H1 (cell line): ENCODE results near the gene MC5R. TPM values are rescaled to one million over a fixed set of nuclear protein-coding genes. Genes with fewer than 3 reads are reported as not detected.

Source experiments
- CTCF ChIA-PET: fragments of 300-600 bp; sonication (Branson Sonifier 250); formaldehyde crosslinking; loops from one replicate; lab custom pipeline; 2021; ENCODE audit not compliant: partially characterized antibody; lab: Charles Lee
- POLR2A ChIA-PET: fragments of 300-600 bp; sonication (Branson Sonifier 250); formaldehyde crosslinking; loops from one replicate; lab custom pipeline; 2021; ENCODE audit warnings: inconsistent platforms; ENCODE audit not compliant: partially characterized antibody; lab: Charles Lee
- DNase-seq, 2 experiments: peaks; one replicate each; pipeline versions ENCODE4 v3.0.0 to v3.0.0-alpha.2; 2010 to 2022; ENCODE audit warnings: low spot score in 2 of 2, low read depth in 1 of 2, mixed read lengths in 1 of 2
- FAIRE-seq: peaks from 2 replicates; lab custom pipeline; 2011; peaks lifted over from hg19 to GRCh38; lab: Jason Lieb, UNC
- H2AFZ ChIP-seq: 2 replicates; pipeline ENCODE4 v1.8.1; 2012; ENCODE audit warnings: low read length, inconsistent platforms
- H2AK5ac ChIP-seq: 2 replicates; pipeline ENCODE4 v1.6.1; 2013; ENCODE audit warnings: low read depth, low read length
- H2BK120ac ChIP-seq: replicated peaks from 2 replicates; pipeline ENCODE3; 2013; ENCODE audit warnings: low read depth, low read length, inconsistent platforms
- H2BK12ac ChIP-seq: 2 replicates; pipeline ENCODE4 v1.6.1; 2013; ENCODE audit warnings: low read depth, low read length
- H2BK15ac ChIP-seq: 2 replicates; pipeline ENCODE4 v1.6.1; 2013; ENCODE audit warnings: low read length
- H2BK20ac ChIP-seq: 2 replicates; pipeline ENCODE4 v1.6.1; 2013; ENCODE audit warnings: low read length
- H2BK5ac ChIP-seq: 2 replicates; pipeline ENCODE4 v1.6.1; 2013; ENCODE audit warnings: low read depth, low read length
- H3K14ac ChIP-seq: 2 replicates; pipeline ENCODE4 v1.6.1; 2013; ENCODE audit warnings: inconsistent platforms; ENCODE audit not compliant: insufficient read length
- H3K18ac ChIP-seq: 2 replicates; pipeline ENCODE4 v1.6.1; 2013; ENCODE audit warnings: low read length; ENCODE audit errors: extremely low read depth
- H3K23ac ChIP-seq: 2 replicates; pipeline ENCODE4 v1.6.1; 2013; ENCODE audit warnings: inconsistent platforms; ENCODE audit not compliant: insufficient read length
- H3K23me2 ChIP-seq: 2 replicates; pipeline ENCODE4 v1.6.1; 2013; ENCODE audit warnings: low read depth, low read length
- H3K27ac ChIP-seq: 2 replicates; pipeline ENCODE4 v1.6.1; 2011; ENCODE audit warnings: low read depth, low read length, inconsistent platforms
- H3K27me3 ChIP-seq, 4 experiments: replicated peaks in 1 of 4; 1 replicate in 1 of 4; 2 replicates in 3 of 4; pipeline versions ENCODE4 v1.6.1 to v1.8.1; 2011 to 2013; ENCODE audit warnings: low read length in 3 of 4, mild to moderate bottlenecking in 3 of 4, inconsistent platforms in 2 of 4, mixed read lengths in 2 of 4, moderate library complexity in 1 of 4; ENCODE audit not compliant: control insufficient read depth in 3 of 4, insufficient read depth in 3 of 4; ENCODE audit errors: extremely low read depth in 1 of 4
- H3K36me3 ChIP-seq, 4 experiments: 2 replicates each; pipeline versions ENCODE4 v1.6.1 to v1.8.1; 2011 to 2013; ENCODE audit warnings: mild to moderate bottlenecking in 4 of 4, low read length in 3 of 4, moderate library complexity in 2 of 4, control low read depth in 1 of 4, inconsistent platforms in 1 of 4; ENCODE audit not compliant: insufficient read depth in 4 of 4, control insufficient read depth in 2 of 4
- H3K4ac ChIP-seq: replicated peaks from 2 replicates; pipeline ENCODE3; 2013; ENCODE audit warnings: low read length, low read depth, mixed read lengths, inconsistent platforms; ENCODE audit not compliant: insufficient read length
- H3K4me1 ChIP-seq, 4 experiments: replicated peaks in 1 of 4; 1 replicate in 1 of 4; 2 replicates in 3 of 4; pipeline versions ENCODE4 v1.6.1 to v1.8.1; 2011 to 2013; ENCODE audit warnings: low read length in 3 of 4, inconsistent platforms in 2 of 4, mixed read lengths in 1 of 4; ENCODE audit not compliant: insufficient read depth in 4 of 4, control insufficient read depth in 3 of 4
- H3K4me2 ChIP-seq, 2 experiments: 2 replicates each; pipeline versions ENCODE4 v1.6.1 to v1.8.1; 2011 to 2013; ENCODE audit warnings: low read depth in 2 of 2, low read length in 2 of 2, control low read depth in 1 of 2, inconsistent platforms in 1 of 2, mild to moderate bottlenecking in 1 of 2; ENCODE audit not compliant: insufficient read depth in 1 of 2
- H3K4me3 ChIP-seq, 4 experiments: fragments of 200-600, 300-600 bp in 1 of 4; sonication (generic), shearing (Covaris generic), sonication (Bioruptor Twin) in 1 of 4; 2 replicates each; pipeline versions ENCODE4 v1.5.1 to v1.8.1; 2011 to 2016; ENCODE audit warnings: low read length in 4 of 4, low read depth in 3 of 4, control low read depth in 2 of 4, inconsistent platforms in 2 of 4, mild to moderate bottlenecking in 2 of 4, mixed read lengths in 1 of 4, moderate library complexity in 1 of 4; ENCODE audit not compliant: insufficient read depth in 2 of 4; ENCODE audit errors: extremely low read depth in 1 of 4
- H3K56ac ChIP-seq: replicated peaks from 2 replicates; pipeline ENCODE3; 2013; ENCODE audit warnings: low read depth, mild to moderate bottlenecking, mixed read lengths, low read length, inconsistent platforms; ENCODE audit not compliant: insufficient read length
- H3K79me1 ChIP-seq: 2 replicates; pipeline ENCODE4 v1.6.1; 2013; ENCODE audit warnings: low read depth, low read length, control low read depth
- H3K79me2 ChIP-seq, 2 experiments: 2 replicates each; pipeline versions ENCODE4 v1.6.1 to v1.8.1; 2012 to 2013; ENCODE audit warnings: low read length in 2 of 2, mild to moderate bottlenecking in 2 of 2, inconsistent platforms in 1 of 2; ENCODE audit not compliant: insufficient read depth in 2 of 2, control insufficient read depth in 1 of 2
- H3K9ac ChIP-seq, 4 experiments: replicated peaks in 1 of 4; 1 replicate in 1 of 4; 2 replicates in 3 of 4; pipeline versions ENCODE4 v1.6.1 to v1.8.1; 2011 to 2013; ENCODE audit warnings: low read depth in 3 of 4, low read length in 3 of 4, control low read depth in 2 of 4, mild to moderate bottlenecking in 2 of 4, moderate library complexity in 2 of 4, inconsistent platforms in 1 of 4; ENCODE audit errors: extremely low read depth in 1 of 4
- H3K9me3 ChIP-seq, 2 experiments: 2 replicates each; pipeline versions ENCODE4 v1.6.1 to v1.8.1; 2012 to 2013; ENCODE audit warnings: mild to moderate bottlenecking in 2 of 2, moderate library complexity in 2 of 2, control low read depth in 1 of 2, inconsistent platforms in 1 of 2, low read depth in 1 of 2, low read length in 1 of 2, mixed read lengths in 1 of 2; ENCODE audit not compliant: insufficient read depth in 2 of 2
- H4K20me1 ChIP-seq, 2 experiments: replicated peaks in 1 of 2; 2 replicates each; pipeline versions ENCODE3 to v1.8.1; 2011 to 2013; ENCODE audit warnings: inconsistent platforms in 2 of 2, low read length in 2 of 2, mild to moderate bottlenecking in 1 of 2; ENCODE audit not compliant: insufficient read depth in 2 of 2, control insufficient read depth in 1 of 2
- H4K5ac ChIP-seq: 2 replicates; pipeline ENCODE4 v1.6.1; 2013; ENCODE audit warnings: low read length, low read depth, mixed read lengths, inconsistent platforms; ENCODE audit not compliant: insufficient read length
- H4K8ac ChIP-seq: 2 replicates; pipeline ENCODE4 v1.8.0; 2013; ENCODE audit warnings: mild to moderate bottlenecking, moderate library complexity, low read length, inconsistent platforms; ENCODE audit not compliant: insufficient read depth; ENCODE audit errors: extremely low read depth
- H4K91ac ChIP-seq: replicated peaks from 2 replicates; pipeline ENCODE3; 2013; ENCODE audit warnings: low read length, mixed read lengths, inconsistent platforms; ENCODE audit not compliant: insufficient read length
- BCL11A ChIP-seq, 2 experiments: IDR thresholded peaks; one replicate each; pipeline ENCODE4 v1.6.1; 2011; ENCODE audit warnings: low read depth in 2 of 2, low read length in 2 of 2, mild to moderate bottlenecking in 2 of 2
- BRCA1 ChIP-seq: IDR thresholded peaks from 2 replicates; pipeline ENCODE4 v1.6.1; 2012; ENCODE audit warnings: low read depth, low read length, improper control_type of control experiment
- CTBP2 ChIP-seq: IDR thresholded peaks from 2 replicates; pipeline ENCODE4 v1.7.0; 2011; ENCODE audit warnings: borderline replicate concordance, mild to moderate bottlenecking, moderate library complexity, mixed read lengths, low read length; ENCODE audit not compliant: insufficient read depth, insufficient read length
- EP300 ChIP-seq, 2 experiments: IDR thresholded peaks; 1 replicate in 1 of 2; 2 replicates in 1 of 2; pipeline ENCODE4 v1.6.1; 2011 to 2012; ENCODE audit warnings: low read depth in 2 of 2, low read length in 2 of 2, mild to moderate bottlenecking in 2 of 2, borderline replicate concordance in 1 of 2, inconsistent platforms in 1 of 2, moderate library complexity in 1 of 2
- SRF ChIP-seq: IDR thresholded peaks from 2 replicates; pipeline ENCODE4 v1.6.1; 2011; ENCODE audit warnings: mild to moderate bottlenecking, low read depth, low read length, moderate library complexity
- SUZ12 ChIP-seq: fragments of 200-600 bp; sonication (generic); IDR thresholded peaks from 2 replicates; pipeline ENCODE4 v1.6.1; 2012; ENCODE audit warnings: mild to moderate bottlenecking, inconsistent platforms, low read length, moderate library complexity, mixed read lengths
- TBP ChIP-seq: IDR thresholded peaks from 2 replicates; pipeline ENCODE4 v1.6.1; 2011; ENCODE audit warnings: low read depth, low read length, improper control_type of control experiment
- WGBS, 2 experiments: shearing (Covaris generic) in 1 of 2; methylation state at CpG; one replicate each; pipeline versions ENCODE4 v1.1.6 to v1.1.7; 2013 to 2015; ENCODE audit warnings: low lambda C conversion rate in 2 of 2, mixed read lengths in 2 of 2, inconsistent platforms in 1 of 2, low coverage in 1 of 2, missing lambda C conversion rate in 1 of 2; ENCODE audit not compliant: insufficient replicate concordance in 2 of 2, insufficient coverage in 1 of 2, insufficient read length in 1 of 2; ENCODE audit errors: extremely low coverage in 1 of 2, missing lambda C conversion rate in 1 of 2; 5-methylcytosine and 5-hydroxymethylcytosine counted together
- polyA plus RNA-seq, 7 experiments: library from polyadenylated mRNA; depleted of rRNA in 3 of 7; stranded (reverse) in 5 of 7; unstranded in 2 of 7; fragments of >200 nt in 5 of 7; fragments of 200-250 nt in 2 of 7; gene quantifications; 1 replicate in 5 of 7; 2 replicates in 1 of 7; 4 replicates in 1 of 7; pipeline versions ENCODE4 v1.2.1 to v1.2.3, GENCODE V29; 2011 to 2013; ENCODE audit warnings: missing spikeins in 2 of 7, mixed read lengths in 2 of 7
- total RNA-seq: library from RNA; stranded (reverse); fragmentation: NEBNext Ultra II Directional; extraction: Animal tissue kit (Norgen Biotek cat#: 25700); gene quantifications from 2 replicates; pipeline ENCODE4 v1.2.1, GENCODE V29; 2021

Gene MC5R
- total and polyA plus RNA-seq, 2 of the 8 experiments (the other 6 are each of a cell fraction or from before 2014, with no cell fraction given), result 0.37 to 1.4 TPM

- Histone ChIP-seq H3K79me2 (no peaks in the 10 kb centered on the region), H3K4me1 (peaks cover 2 to 11% (median 11%) of the 10 kb centered on the region in 4 experiments), H3K14ac (no peak overlapping the region), H2BK15ac (no peak overlapping the region), H3K9me3 (no peaks in the 10 kb centered on the region), H3K56ac (no peak overlapping the region), H3K27ac (no peak overlapping the region), H4K91ac (no peak overlapping the region), H3K4me3 (peak overlapping the region; percentile 24 to 56 (median 48); a peak in 7 of 8 replicates), H2BK12ac (peak overlapping the region; percentile 53), H3K18ac (peak overlapping the region; percentile 4; the same call in 1 of the 2 replicates), H3K23ac (no peak overlapping the region), H3K79me1 (no peaks in the 10 kb centered on the region), H2AFZ (peak overlapping the region; percentile 93), H3K23me2 (no peaks in the 10 kb centered on the region; the same call in 1 of the 2 replicates), H3K36me3 (no peaks in the 10 kb centered on the region), H3K4me2 (peak overlapping the region; percentile 53 to 74), H2BK120ac (no peak overlapping the region), H4K20me1 (no peaks in the 10 kb centered on the region), H2BK5ac (peak overlapping the region; percentile 35; the same call in 1 of the 2 replicates), H2BK20ac (0 out of 2 replicates have a peak overlapping the region, but pooled peaks have one; percentile 48), H3K9ac (0 out of 7 replicates have a peak overlapping the region, but pooled peaks of 1 of the 4 experiments have one; percentile 4), H4K8ac (no peak overlapping the region), H2AK5ac (no peak overlapping the region), H3K27me3 (peaks cover 0 to 13% (median 5%) of the 10 kb centered on the region in 4 experiments; a peak in 2 of 7 replicates), H3K4ac (peak overlapping the region; percentile 59), H4K5ac (no peak overlapping the region)
- POLR2A ChIA-PET, result interaction anchor here (0.9 kb wide), 1 partner anchor 11 kb away, joined by 3 read pairs; no protein-coding TSS in a partner anchor
- TF ChIP-seq SRF, result no peak
- no peak for TF ChIP-seq EP300 (IDR thresholded peaks at IDR 0.05; ENCODE audit: borderline replicate concordance in 1 of 2, low read depth in 2 of 2, low read length in 2 of 2)
- TF ChIP-seq BRCA1, result no peak
- TF ChIP-seq BCL11A (IDR thresholded peaks at IDR 0.05; ENCODE audit: low read depth in 2 of 2, low read length in 2 of 2), result no peak
- peak; percentile 17; the same call in 1 of the 2 replicates for TF ChIP-seq SUZ12
- TF ChIP-seq CTBP2, result no peak
- no peak for TF ChIP-seq TBP
- DNase-seq, result no peak
- 19% methylated on average over 15 of the region's 15 CpGs; no CpG with 5 or more reads in 1 of the 2 experiments for WGBS, 2 experiments
- peak; percentile 55 for FAIRE-seq
- CTCF ChIA-PET, result interaction anchor here (1.0 kb wide), 1 partner anchor 17 kb away, joined by 7 read pairs; no protein-coding TSS in a partner anchor
Observed at GRCh38 chr18:13801260-13801601, 22.7 kb upstream of the MC5R start.
